Mesendoderm (in vitro differentiated cells): ENCODE measurements around the gene PTPRJ.

Experiments
- DNase-seq: peaks from one replicate; pipeline ENCODE4 v3.0.0; 2013
- H2AK5ac ChIP-seq: 2 replicates; pipeline ENCODE4 v1.6.1; 2013; ENCODE audit warnings: low read length, inconsistent platforms
- H2BK120ac ChIP-seq: 2 replicates; pipeline ENCODE4 v1.6.1; 2013; ENCODE audit warnings: low read depth, mild to moderate bottlenecking, low read length, moderate library complexity, mixed read lengths
- H2BK15ac ChIP-seq: replicated peaks from 2 replicates; pipeline ENCODE4 v1.6.1; 2013; ENCODE audit warnings: low read depth, mild to moderate bottlenecking, moderate library complexity
- H2BK5ac ChIP-seq: 2 replicates; pipeline ENCODE4 v1.6.1; 2013; ENCODE audit warnings: low read length, inconsistent platforms
- H3K18ac ChIP-seq: 2 replicates; pipeline ENCODE4 v1.6.1; 2013; ENCODE audit warnings: mild to moderate bottlenecking, low read length, mixed read lengths
- H3K23ac ChIP-seq: one replicate; pipeline ENCODE4 v1.6.1; 2013; ENCODE audit warnings: low read length
- H3K27ac ChIP-seq: 2 replicates; pipeline ENCODE4 v1.5.1; 2013; ENCODE audit warnings: low read depth, mild to moderate bottlenecking, inconsistent platforms, low read length, moderate library complexity
- H3K27me3 ChIP-seq: 2 replicates; pipeline ENCODE4 v1.6.1; 2013; ENCODE audit warnings: low read length, control low read depth, mild to moderate bottlenecking, inconsistent platforms; ENCODE audit not compliant: insufficient read depth, poor library complexity
- H3K36me3 ChIP-seq: 2 replicates; pipeline ENCODE4 v1.6.1; 2013; ENCODE audit warnings: low read length, inconsistent platforms; ENCODE audit not compliant: control insufficient read depth, insufficient read depth
- H3K4ac ChIP-seq: one replicate; pipeline ENCODE4 v1.6.1; 2013; ENCODE audit warnings: low read depth, mild to moderate bottlenecking, low read length, moderate library complexity
- H3K4me1 ChIP-seq: 2 replicates; pipeline ENCODE4 v1.6.1; 2013; ENCODE audit warnings: low read depth, low read length, inconsistent platforms; ENCODE audit not compliant: control insufficient read depth
- H3K4me2 ChIP-seq: 2 replicates; pipeline ENCODE4 v1.6.1; 2013; ENCODE audit warnings: low read length
- H3K4me3 ChIP-seq: 2 replicates; pipeline ENCODE4 v1.5.1; 2013; ENCODE audit warnings: mild to moderate bottlenecking, low read length
- H3K56ac ChIP-seq: one replicate; pipeline ENCODE4 v1.6.1; 2013; ENCODE audit warnings: low read length
- H3K79me1 ChIP-seq: 2 replicates; pipeline ENCODE4 v1.6.1; 2013; ENCODE audit warnings: low read length, inconsistent platforms
- H3K79me2 ChIP-seq: 2 replicates; pipeline ENCODE4 v1.6.1; 2013; ENCODE audit warnings: mild to moderate bottlenecking, low read length; ENCODE audit not compliant: control insufficient read depth, insufficient read depth
- H3K9ac ChIP-seq: 2 replicates; pipeline ENCODE4 v1.6.1; 2013; ENCODE audit warnings: low read length, inconsistent platforms
- H4K5ac ChIP-seq: one replicate; pipeline ENCODE4 v1.6.1; 2013; ENCODE audit warnings: low read length
- H4K8ac ChIP-seq: one replicate; pipeline ENCODE4 v1.6.1; 2013; ENCODE audit warnings: low read depth, mild to moderate bottlenecking, control low read depth, low read length, moderate library complexity
- WGBS: extraction: QIAGEN DNeasy Blood & Tissue Kit; methylation state at CpG from one replicate; pipeline ENCODE4 v1.1.7; 2013; ENCODE audit warnings: low lambda C conversion rate, missing lambda C conversion rate; ENCODE audit not compliant: insufficient coverage; ENCODE audit errors: extremely low coverage; 5-methylcytosine and 5-hydroxymethylcytosine counted together

The PTPRJ gene

DNA sequence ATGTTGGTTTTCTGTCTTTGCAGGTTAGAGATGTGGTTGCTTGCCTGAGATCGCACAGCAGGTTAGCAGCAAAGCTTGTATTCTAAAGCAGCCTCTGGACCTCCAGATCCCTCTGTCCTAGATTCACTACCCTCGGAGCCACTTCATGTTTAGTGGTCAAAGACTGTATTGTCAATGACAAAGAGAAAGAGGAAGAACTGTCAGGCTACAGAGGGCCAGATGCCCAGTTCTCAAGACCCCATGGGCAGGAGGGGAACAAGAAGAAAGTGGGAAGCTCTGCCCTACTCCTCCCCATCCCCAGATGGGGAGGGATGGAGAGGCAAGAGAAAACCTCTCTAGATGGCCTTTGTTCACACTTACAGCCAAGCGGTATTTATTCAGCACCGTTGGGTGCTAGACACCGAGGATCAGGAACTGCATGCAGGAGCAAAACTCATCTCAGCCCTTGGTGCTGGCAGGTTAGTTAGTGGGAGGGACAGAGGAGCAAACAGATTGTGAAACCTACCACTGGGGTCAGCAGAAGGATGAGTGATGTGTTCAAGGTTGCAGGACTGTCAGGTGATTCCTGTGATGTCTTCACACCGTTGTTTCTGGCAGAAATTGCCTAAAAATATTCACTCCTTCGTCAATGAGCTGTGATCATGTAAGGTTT, 38.3 kb upstream of the PTPRJ start:
- H3K9ac ChIP-seq, result no peak overlapping the region
- no peak overlapping the region for H4K8ac ChIP-seq
- no peak overlapping the region for H3K27ac ChIP-seq
- H3K79me1 ChIP-seq, result no peaks in the 10 kb centered on the region
- H2BK15ac ChIP-seq, result no peak overlapping the region
- no peak overlapping the region for H4K5ac ChIP-seq
- WGBS, result no CpG with 5 or more reads among the region's 7 CpGs
- no peak overlapping the region for H3K18ac ChIP-seq
- H3K56ac ChIP-seq, result peak overlapping the region; percentile 36
- no peak overlapping the region for H2AK5ac ChIP-seq
- no peak overlapping the region for H2BK120ac ChIP-seq
- H3K23ac ChIP-seq, result no peak overlapping the region
- H3K4me2 ChIP-seq, result no peak overlapping the region
- no peaks in the 10 kb centered on the region for H3K36me3 ChIP-seq
- no peak overlapping the region for H3K4me3 ChIP-seq
- H3K4me1 ChIP-seq, result peaks cover 12% of the 10 kb centered on the region
- H3K4ac ChIP-seq, result no peak overlapping the region
- H3K27me3 ChIP-seq, result no peaks in the 10 kb centered on the region
- peak; percentile 68 for DNase-seq
- H2BK5ac ChIP-seq, result no peak overlapping the region
- H3K79me2 ChIP-seq, result no peaks in the 10 kb centered on the region

DNA sequence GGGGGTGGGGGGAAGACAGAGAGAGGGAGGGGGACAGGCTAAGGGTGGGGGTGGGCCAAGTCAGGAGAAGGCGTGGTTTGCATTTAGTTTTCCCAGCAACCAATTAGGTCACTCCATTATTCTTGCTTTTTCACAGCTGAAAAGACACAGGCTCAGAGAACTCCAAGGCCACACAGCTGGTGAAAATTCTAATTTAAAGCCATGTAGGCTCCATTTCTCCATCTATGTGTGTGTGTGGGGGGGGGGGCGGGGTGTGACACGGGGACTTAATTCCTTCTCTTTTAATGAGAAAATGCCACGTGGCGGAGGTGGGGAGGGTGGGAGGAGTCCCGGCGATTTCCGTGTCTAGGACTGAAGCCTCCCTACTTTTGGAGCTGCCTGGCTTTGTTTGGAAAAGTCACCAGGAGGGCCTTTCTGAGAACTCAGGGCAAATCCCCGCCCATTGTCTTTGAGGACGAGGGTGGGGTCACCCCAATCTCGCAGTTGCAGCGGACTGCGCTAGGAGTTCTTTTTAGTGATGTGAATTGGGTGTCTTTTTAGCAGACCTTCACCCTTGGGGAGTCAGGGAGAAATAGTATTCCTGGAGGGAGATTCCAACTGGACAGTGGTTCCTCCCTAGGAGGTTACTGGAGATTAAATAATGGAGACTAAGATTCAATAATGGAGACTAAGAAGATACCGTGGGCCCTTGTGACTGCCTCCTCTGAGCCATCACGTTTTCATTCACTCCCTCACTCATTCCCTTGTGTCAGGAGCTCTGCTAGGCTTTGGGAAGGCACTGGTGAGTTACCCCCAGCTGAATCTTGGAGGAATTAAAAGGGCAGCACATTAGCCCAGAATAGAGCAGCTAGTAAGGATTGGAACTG, 36.4 kb upstream of the PTPRJ start:
- no peak overlapping the region for H3K23ac ChIP-seq
- H2BK5ac ChIP-seq, result peak overlapping the region; percentile 6
- H3K4me2 ChIP-seq, result peak overlapping the region; percentile 1
- no peaks in the 10 kb centered on the region for H3K27me3 ChIP-seq
- no CpG with 5 or more reads among the region's 15 CpGs for WGBS
- DNase-seq, result peak; percentile 91
- peak overlapping the region; percentile 35 for H2BK120ac ChIP-seq
- peaks cover 14% of the 10 kb centered on the region for H3K4me1 ChIP-seq
- no peak overlapping the region for H4K8ac ChIP-seq
- peak overlapping the region; percentile 82 for H3K18ac ChIP-seq
- peak overlapping the region; percentile 38 for H3K56ac ChIP-seq
- no peak overlapping the region for H3K4me3 ChIP-seq
- H3K4ac ChIP-seq, result peak overlapping the region; percentile 48
- H2BK15ac ChIP-seq, result no peak overlapping the region
- H3K9ac ChIP-seq, result peak overlapping the region; percentile 63
- no peak overlapping the region for H2AK5ac ChIP-seq
- peak overlapping the region; percentile 35 for H4K5ac ChIP-seq
- peak overlapping the region; percentile 25 for H3K27ac ChIP-seq
- no peaks in the 10 kb centered on the region for H3K79me2 ChIP-seq
- no peaks in the 10 kb centered on the region for H3K36me3 ChIP-seq
- H3K79me1 ChIP-seq, result no peaks in the 10 kb centered on the region

DNA sequence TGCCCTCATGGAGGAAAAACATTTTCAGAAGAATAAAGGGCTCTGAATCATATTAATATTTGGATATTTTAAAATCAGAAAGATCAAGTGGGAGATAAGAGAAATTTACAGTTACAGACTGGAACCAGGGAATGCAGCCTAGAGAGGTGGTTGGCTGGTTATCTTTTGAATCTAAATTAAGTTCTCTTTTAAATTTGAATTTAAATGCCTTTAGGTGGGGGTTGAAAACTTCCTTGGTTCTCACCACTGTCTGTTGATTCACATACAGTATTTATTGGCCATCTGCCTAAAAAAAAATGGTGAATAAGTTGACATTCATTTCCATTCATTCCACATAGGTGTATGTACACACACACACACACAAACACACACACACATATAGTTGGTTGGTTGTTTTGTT, 35.7 kb upstream of the PTPRJ start:
- Histone ChIP-seq H3K4me1 (peaks cover 14% of the 10 kb centered on the region), H4K5ac (peak overlapping the region; percentile 35), H3K4me3 (no peak overlapping the region), H4K8ac (no peak overlapping the region), H3K36me3 (no peaks in the 10 kb centered on the region), H2AK5ac (peak overlapping the region; percentile 56), H3K79me2 (no peaks in the 10 kb centered on the region), H2BK120ac (no peak overlapping the region), H3K23ac (no peak overlapping the region), H3K4ac (peak overlapping the region; percentile 28), H3K79me1 (no peaks in the 10 kb centered on the region), H3K27ac (peak overlapping the region; percentile 25), H2BK5ac (no peak overlapping the region), H3K27me3 (no peaks in the 10 kb centered on the region), H3K9ac (peak overlapping the region; percentile 63), H3K4me2 (no peak overlapping the region), H3K56ac (peak overlapping the region; percentile 38), H3K18ac (no peak overlapping the region), H2BK15ac (no peak overlapping the region)
- no peak for DNase-seq

DNA sequence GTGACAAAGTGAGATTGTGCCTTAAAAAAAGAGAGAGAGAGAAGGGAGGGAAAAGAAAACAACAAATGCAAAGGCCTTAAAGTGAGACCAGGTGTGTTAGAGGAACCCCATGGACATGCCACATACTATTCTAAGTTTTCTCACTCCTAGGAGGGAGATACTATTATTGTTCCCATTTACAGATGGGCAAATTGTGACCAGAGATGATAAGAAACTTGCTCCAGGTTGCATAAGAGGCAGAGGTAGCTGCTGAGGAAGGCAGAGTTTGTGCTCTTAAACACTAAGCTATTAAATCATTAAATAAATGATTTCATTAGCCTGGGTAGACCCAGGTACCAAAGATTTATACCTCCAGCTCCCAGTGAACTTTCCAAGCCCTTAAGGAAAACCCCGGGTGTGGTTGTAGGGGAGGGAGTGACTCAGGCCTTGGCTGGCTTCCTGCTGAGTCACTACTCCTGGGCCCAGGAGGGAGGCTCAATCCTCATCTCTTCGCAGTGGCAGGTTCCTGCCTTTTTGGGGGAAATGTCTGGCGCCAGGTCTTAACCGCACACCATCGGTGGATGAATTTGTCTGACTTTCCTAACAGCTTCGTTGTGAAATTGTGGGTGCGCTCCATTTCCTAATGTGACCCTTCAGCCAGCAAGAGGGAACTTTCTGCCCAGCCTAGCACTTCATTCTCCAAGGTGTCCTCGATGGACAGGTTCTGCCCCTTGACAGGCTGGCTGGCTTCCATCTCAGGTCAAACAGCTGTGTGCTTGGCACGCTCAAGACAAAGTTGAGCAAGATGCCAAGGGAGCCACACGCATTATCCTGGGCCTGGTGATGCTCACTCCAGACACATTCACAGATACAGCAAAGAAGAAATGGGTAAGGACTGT, 33.4 kb upstream of the PTPRJ start:
- Histone ChIP-seq H3K79me2 (no peaks in the 10 kb centered on the region), H3K4me3 (no peak overlapping the region), H3K18ac (peak overlapping the region; percentile 36), H3K27me3 (no peaks in the 10 kb centered on the region), H2BK15ac (no peak overlapping the region), H4K5ac (no peak overlapping the region), H3K23ac (no peak overlapping the region), H3K36me3 (no peaks in the 10 kb centered on the region), H3K4me2 (no peak overlapping the region), H2BK120ac (peak overlapping the region; percentile 31), H2BK5ac (no peak overlapping the region), H3K4ac (no peak overlapping the region), H3K79me1 (no peaks in the 10 kb centered on the region), H2AK5ac (peak overlapping the region; percentile 60), H3K9ac (peak overlapping the region; percentile 22), H3K56ac (peak overlapping the region; percentile 56), H3K4me1 (peaks cover 11% of the 10 kb centered on the region), H3K27ac (no peak overlapping the region), H4K8ac (peak overlapping the region; percentile 39)
- peak; percentile 81 for DNase-seq
- WGBS, result no CpG with 5 or more reads among the region's 10 CpGs

DNA sequence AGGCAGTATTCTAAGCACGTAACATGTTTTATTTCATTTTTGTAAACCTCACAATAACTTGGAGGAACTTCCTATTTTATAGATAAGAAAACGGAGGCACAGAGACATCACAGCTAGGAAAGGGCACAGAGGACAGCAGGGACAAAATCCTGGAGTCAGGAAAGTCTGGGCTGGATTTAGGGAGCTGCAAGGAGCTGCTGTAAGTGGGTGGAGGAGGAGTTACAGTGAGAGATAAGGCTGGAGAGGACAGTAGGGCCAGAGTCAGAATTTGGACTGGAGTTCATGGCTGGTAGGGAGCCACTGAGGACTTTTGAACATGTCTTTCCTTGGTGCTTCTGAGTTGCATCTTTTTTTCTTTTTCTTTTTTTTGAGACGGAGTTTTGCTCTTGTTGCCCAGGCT, 32.2 kb upstream of the PTPRJ start:
- H2AK5ac ChIP-seq, result no peak overlapping the region
- no peak overlapping the region for H4K5ac ChIP-seq
- H3K4ac ChIP-seq, result no peak overlapping the region
- no peak overlapping the region for H3K4me3 ChIP-seq
- H3K36me3 ChIP-seq, result no peaks in the 10 kb centered on the region
- no peak overlapping the region for H3K56ac ChIP-seq
- no peak overlapping the region for H4K8ac ChIP-seq
- no peak overlapping the region for H3K4me2 ChIP-seq
- no peak overlapping the region for H2BK120ac ChIP-seq
- no peak overlapping the region for H3K23ac ChIP-seq
- no CpG with 5 or more reads among the region's 3 CpGs for WGBS
- H3K27ac ChIP-seq, result no peak overlapping the region
- H3K18ac ChIP-seq, result no peak overlapping the region
- H3K79me2 ChIP-seq, result no peaks in the 10 kb centered on the region
- no peaks in the 10 kb centered on the region for H3K27me3 ChIP-seq
- H2BK15ac ChIP-seq, result no peak overlapping the region
- peaks cover 9% of the 10 kb centered on the region for H3K4me1 ChIP-seq
- H3K79me1 ChIP-seq, result no peaks in the 10 kb centered on the region
- no peak overlapping the region for H3K9ac ChIP-seq
- no peak overlapping the region for H2BK5ac ChIP-seq
- peak; percentile 74 for DNase-seq
